GDM1 (cell line): ENCODE data around the gene SHC2.
"Not testable (repeated sequence)": the region's sequence is repeated elsewhere in the genome, so short reads cannot be mapped to it uniquely, and the experiment has no call there.

Experiments
- DNase-seq: peaks from one replicate; lab custom pipeline; 2025; lab: John Stamatoyannopoulos, UW

SHC2 gene

DNA sequence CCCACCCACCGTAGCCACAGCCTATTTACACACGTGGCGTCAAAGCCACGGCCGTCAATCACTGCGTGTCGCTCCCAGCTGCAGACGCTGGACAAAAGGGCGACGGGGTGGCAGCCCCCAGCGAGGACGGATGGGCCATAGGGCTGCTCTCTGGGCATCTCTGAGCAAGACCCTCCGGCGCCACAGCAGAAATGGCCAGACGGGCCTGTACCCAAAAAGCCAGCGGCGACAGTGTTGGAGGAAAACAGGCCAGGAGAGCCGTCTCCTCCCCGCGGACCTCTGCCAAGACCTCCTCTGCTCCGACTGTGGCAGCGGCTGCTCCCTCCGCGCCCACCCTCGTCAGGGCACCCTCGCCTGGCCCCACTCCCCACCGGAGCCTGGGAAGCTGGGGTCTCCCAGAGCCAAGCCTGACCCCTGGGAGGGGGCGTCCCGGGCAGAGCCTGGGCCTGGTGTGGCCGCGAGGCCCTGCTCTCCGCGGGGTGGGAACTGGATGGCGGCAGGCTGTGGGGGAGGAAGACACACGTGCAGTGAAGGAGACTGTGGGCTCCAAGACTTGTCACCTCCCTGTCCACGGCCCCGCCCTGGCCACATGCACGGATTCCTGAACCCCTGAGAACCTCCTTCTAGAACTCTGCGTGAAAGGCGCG, 54.6 kb downstream of the SHC2 start:
- no peak for DNase-seq

DNA sequence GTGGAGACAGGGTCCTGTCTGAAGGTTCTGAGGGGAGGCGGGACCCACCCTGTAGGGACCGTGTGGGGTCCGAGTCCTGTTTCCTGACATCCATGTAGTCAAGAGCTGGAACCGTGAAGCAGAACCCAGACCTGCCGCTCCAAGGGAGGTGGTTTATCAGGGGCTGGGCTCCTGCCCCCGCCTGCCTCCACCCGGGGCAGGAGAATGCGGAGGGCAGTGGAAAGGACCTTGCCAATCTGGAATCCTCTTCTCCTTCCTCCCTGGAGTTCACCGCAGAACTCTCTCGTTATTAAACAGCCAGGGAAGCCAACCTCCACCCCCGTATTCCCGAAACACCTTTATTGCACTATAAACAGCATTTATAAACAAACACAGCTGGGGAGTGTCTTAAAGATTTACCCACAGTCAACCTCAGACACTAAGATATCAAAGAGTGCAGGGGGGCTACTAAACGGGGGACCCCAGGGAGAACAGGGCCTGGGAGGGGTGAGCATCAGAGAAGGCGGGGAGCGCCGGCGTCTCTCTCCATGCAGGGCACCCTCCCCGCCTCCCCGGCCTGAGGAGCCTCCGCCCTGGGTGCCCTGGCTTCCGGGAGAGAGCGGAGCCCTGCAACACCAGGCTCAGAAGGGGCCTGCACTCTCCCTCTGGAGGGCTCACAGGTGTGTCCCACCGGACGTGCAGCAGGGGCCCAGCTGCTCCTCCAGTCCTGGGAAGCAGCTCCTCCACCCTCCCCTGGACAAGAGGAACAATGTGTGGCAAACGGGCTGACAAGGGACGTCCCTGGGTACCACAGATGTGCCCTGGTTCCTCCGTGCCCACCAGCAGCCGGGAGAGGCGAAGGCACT, 55.5 kb downstream of the SHC2 start:
- no peak for DNase-seq

DNA sequence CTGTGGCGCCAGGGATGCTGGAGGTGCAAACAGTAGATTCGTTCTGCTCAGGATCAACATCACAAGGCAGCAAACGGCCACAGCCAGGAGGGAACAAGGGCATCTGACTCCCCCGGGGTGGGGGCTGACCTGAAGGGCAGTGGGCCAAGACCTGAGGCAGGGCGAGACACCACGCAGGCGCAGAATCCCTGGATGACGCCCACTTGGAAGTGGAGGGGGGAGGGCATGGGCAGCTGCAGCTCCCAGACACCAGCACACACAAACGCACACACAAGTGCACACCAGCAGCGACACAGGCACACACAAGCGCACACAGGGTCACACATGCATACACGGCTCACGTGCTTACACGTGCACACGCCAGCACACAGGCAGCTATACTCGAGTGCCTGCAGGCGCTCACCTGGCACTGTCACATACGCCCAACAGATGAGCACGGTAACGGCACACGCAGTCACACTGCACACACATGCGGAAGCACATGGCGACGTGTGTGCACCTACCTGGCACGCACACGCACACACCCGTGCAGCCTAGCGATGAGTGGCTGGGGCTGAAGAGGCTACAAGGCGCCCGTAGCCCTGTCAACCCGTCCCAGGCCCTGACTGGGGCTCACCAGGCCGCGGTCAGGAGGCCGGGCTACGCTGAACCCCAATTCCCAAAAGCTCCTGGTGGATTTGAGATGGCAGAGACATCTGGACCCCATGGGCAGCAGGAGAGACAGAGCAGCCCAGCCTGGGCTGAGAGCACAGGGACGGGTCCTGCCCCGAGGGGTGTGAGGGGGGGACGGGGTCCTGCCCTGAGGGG, 57.4 kb downstream of the SHC2 start:
- no peak for DNase-seq

DNA sequence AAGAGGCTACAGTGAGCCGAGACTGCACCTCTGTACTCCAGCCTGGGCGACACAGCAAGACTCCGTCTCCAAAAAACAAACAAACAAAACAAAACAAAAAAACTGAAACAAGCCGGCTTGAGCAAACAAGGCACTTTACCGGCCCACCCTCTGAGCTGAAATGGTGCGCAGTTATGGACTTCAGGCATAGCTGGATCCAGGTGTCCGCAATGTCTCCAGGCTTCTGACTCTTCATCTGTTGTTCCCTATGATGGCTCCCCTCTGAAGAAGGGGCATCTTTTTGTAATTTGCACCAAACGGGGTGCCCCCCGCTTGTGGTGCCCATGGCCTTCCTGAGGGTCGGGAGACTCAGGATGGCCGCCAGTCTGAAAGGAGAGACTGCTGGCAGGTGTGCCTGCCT, 58.0 kb downstream of the SHC2 start:
- no peak for DNase-seq

DNA sequence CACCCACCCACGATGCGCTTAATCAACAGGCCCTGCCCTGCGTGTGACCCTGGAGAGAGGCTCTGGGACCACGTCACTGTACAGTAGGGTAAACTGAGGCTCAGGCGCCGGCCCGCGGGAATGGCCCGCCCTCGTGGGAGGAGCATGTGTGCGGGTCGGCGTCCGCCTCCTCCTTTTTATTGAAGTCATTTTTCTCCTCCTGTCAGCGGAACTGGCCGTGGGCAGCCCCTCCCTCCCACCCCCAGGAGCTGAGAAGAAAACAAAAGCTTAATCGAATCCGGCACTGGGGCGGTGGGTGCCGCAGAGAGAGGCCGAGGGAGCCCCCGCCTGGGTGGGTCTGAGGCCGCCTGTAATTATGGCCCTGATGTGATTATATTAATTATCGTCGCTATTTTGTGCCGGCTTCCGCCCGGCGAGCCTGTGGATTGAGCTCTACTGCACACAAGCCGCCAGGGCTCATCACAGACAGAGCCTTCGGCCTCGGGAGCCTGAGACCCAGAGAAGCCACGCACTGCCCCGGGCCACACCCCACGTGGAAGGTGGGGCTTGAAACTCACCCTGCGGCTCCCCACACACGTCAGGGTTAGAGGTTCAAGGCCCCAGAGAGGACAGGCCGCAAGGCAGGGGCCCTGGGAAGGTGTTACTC, 58.8 kb downstream of the SHC2 start:
- DNase-seq, result no peak

DNA sequence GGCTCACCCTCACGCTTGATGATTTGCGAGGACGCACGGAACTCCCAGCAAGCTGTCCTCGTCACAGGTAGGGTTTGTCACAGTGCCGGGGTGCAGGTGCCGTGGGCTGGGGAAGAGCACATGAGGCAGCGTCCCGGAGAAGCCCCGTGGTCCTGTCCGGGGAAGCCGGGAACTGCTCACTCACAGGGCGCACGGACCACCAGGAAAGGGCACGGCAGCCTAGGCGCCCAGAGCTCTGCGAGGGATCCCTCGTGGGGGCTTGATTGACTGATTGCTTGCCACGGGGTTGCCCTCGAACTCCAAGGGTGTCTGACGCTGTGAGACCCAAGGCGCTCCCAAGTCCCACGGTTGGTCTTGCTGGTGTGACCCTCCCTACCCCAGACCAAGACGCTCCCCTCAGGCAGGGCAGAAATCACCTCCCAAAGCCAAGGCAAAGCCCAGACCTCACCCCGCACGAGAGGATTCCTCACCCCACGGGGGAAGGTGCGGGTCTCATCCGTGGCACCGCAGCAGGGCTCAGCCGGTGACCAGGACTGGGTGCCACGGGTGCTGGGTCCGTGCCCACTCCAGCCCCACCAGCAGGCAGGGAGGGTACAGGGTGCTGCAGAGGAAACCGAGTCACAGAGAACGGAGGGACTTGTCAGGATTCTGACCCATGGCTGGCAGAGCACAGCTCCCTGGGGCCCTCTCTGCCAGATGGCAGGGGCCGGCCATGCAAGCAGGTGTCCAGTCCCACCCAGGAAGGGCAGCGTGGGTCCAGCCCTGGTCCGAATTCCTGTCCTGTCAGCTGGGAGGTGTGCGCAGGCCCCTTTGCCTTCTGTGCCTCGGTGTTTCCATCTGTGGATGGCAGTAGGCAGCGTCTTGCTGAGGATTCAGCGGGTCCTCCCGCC, 59.6 kb downstream of the SHC2 start:
- no peak for DNase-seq

DNA sequence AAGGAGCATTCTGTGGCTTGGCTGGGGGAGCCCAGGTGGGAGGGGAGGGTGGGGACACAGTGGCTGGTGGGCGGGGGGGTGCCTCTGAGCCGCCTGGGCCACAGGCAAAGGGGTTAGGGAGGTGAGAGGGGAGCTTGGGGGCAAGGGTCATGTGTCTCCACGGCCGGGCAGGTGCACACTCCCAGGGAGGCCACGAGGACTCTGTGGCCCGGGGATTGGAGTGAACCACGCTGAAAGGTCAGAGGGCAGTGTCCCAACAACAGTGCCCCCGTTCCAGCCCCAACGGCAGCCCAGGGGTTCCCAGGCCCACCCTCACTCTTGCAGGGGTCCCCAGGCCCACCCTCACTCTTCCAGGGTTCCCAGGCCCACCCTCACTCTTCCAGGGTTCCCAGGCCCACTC, 61.5 kb downstream of the SHC2 start:
- DNase-seq, result no peak

DNA sequence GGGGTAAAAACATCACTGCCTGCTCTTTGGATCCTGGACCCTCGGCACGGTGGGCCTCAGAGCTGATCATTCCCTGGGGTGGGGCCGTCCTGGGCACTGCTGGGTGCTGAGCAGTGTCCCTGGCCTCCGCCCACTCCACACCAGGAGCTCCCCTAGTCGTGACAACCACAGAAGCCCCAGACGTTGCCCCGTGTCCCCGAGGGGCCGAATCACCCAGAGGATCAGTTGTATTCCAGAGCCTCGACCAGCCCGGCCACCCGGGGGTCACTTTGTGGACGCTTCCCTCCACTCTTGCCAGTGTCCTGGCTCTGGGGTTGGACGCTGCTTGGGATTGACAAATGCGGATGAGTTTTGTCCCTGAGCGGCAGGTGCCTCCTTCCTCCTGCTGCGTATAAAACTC, 62.1 kb downstream of the SHC2 start:
- no peak for DNase-seq

DNA sequence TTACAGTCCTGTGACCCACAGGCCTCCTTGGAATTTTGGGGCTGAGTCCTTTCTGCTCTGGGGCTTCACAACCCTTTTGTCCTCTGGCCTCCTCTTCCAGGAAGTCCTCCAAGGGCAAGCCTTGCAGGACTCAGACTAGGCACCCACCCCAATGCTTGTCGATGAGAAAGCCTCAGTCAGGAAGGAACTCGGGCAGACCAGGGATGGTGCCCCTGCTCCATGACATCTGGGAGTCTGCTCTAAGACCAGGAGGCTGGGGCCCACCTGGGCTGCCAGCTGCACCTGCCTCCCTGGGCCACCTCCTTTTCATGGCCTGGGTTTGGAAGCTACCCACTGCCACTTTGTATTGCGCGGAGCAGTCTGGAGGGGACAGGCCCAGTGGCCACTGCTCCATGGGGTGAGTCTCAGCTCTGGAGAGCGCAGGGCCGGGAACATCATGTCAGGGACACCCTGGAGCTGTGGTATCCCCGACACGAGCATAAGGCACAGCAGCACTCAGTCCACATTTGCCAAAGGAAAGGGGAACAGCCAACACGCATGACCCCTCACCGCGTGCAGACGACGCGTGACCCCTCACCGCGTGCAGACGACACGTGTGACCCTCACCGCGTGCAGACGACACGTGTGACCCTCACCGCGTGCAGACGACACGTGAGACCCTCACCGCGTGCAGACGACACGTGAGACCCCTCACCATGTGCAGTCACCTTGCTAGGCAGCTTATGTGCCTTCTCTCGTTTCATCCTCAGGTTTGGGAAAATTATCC, 62.7 kb downstream of the SHC2 start:
- DNase-seq, result no peak

DNA sequence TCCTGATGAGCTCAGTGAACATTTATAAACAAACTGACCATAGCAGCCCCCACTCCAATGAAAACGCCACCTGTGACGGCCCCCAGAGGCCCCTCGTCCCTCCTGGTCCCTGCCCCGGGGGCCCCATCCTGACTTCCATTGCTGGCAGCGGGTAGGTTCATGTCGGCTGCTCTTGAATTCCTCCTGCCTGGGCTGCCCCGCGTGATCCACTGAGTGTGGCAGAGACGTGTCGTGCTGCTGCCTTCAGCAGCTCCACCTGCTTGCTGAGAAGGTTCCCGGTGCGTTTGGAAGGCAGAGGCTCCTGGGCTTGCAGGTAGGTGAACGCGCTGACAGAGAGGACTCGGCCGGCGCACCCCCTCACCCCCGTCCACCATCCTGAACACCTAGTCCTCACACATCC, 63.5 kb downstream of the SHC2 start:
- no peak for DNase-seq

DNA sequence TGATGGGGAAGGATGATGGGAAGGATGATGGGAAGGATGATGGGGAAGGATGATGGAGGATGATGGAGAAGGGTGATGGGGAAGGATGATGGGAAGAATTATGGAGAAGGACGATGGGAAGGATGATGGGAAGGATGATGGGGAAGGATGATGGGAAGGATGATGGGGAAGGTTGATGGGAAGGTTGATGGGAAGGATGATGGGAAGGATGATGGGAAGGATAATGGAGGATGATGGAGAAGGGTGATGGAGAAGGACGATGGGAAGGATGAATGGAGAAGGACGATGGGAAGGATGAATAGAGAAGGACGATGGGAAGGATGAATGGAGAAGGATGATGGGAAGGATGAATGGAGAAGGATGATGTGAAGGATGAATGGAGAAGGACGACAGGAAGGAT, 65.4 kb downstream of the SHC2 start:
- DNase-seq, result no peak

DNA sequence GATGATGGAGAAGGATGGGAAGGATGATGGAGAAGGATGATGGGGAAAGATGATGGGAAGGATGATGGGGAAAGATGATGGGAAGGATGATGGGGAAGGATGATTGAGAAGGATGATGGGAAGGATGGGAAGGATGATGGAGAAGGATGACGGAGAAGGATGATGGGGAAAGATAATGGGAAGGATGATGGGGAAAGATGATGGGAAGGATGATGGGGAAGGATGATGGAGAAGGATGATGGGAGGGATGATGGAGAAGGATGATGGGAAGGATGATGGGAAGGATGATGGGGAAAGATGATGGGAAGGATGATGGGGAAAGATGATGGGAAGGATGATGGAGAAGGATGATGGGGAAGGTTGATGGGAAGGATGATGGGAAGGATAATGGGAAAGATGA, 66.0 kb downstream of the SHC2 start:
- DNase-seq, result not testable (repeated sequence)

DNA sequence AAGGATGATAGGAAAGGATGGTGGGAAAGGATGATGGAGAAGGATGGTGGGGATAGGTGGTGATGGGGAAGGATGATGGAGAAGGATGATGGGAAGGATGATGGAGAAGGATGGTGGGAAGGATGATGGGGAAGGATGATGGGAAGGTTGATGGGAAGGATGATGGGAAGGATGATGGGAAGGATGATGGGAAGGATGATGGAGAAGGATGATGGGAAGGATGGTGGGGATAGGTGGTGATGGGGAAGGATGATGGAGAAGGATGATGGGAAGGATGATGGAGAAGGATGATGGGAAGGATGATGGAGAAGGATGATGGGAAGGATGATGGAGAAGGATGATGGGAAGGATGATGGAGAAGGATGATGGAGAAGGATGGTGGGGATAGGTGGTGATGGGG, 67.3 kb downstream of the SHC2 start:
- not testable (repeated sequence) for DNase-seq

DNA sequence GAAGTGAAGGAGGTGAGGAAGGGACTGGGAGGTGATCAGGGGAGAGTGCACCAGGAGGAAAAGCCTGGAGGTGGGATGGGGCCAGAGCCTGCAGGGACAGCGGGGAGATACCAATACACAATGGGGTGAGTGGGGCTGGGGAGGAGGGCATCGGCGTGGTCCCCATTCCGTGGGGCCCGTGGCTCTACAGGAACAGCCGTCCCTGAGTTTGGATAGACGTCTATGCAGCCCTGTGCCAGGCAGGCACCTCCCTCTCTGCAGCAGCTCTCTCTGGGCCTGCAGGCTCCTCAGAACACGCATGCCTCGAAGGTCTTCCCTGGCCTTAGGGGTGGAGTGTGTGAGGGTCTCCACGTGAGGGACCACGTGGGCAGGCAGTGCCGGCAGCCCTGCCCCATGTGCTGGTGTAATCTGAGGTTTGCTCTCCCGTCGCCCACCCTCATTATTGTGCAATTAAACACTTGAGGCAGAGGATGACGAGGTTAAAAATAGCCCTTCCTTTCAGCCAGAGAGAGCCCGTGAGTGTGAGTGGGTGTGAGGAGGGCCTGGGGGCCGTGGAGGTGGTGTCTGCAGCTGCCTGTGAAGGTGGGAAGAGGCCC, 68.4 kb downstream of the SHC2 start:
- DNase-seq, result no peak

DNA sequence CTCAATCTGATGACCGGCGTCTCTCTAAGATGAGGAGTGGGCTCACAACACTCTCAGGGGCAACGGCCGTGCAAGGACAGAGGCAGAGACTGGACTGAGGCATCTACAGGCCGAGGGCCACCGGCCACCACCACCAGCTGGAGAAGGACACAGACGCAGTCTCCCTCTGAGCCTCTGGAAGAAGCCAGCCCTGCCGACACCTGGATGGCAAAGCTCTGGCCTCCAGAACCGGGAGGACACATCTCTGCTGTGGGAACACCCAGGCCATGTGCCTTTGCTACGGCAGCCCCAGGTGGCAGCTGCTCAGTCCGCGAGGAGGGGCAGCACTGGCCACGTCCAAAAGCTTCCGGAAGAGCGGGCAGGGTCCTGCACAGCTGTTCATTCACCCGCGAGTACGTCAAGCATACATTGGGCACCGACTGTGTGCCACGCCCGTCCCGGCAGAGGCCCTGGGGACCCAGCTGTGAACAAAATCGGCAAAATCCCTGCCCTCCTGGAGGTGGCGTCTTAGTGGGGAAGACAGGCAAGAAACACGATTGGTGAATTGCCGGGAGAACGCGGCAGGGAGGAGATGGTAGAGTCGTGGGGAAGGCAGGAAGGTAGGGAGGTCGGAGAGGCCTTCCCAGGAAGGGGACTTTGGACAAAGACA, 69.0 kb downstream of the SHC2 start:
- no peak for DNase-seq

DNA sequence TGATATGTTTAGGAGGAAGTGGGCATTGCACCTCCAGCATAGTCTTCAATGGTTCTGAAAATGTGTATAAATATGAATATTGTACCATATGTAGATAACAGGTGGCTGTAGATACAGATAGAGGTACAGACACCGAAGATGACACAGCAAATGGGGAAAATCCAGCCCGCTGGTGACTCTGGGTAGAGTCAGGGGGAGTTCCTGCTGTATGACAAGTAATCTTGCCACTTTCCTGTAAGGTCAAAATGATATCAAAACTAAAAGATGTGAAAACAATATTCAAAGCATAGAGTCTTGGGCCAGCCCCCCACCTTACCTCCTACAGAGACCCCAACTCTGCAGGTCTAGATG, 69.7 kb downstream of the SHC2 start:
- DNase-seq, result no peak

DNA sequence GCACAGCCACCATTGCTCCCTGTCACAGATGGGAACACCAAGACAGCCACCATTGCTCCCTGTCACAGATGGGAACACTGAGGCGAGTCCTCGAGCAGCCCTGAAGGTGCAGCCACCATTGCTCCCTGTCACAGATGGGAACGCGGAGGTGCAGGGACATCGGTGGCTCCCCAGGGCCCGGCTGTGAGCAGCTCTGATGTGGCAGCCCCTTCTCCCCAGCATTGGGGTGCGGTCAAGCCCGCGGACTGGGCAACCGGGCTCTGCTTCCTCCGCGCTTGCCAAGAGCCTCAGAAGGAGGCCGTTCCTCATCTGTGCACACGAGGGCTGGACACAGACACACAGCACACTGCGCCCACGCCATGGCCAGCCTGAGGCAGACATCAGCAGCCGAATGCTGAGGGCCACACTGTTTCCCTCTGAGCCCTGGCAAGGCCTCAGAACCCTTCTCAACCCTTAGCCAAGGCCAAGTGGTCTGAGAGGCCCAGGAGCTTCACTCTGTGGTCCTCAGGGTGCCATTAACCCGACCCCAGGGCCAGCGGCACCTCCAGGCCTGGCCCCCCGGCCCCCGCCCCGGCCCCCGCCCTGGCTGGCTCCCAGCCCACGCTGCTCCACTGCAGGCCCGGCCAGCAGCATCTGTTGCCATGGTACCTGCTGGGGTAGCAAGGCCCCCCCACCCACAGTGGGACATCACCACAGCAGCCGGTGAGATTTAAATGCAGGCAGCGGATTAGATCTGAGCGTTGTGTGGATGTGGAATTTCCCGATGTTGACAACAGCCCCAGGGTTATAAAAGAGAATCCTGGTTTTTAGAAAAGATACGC, 70.2 kb downstream of the SHC2 start:
- no peak for DNase-seq

DNA sequence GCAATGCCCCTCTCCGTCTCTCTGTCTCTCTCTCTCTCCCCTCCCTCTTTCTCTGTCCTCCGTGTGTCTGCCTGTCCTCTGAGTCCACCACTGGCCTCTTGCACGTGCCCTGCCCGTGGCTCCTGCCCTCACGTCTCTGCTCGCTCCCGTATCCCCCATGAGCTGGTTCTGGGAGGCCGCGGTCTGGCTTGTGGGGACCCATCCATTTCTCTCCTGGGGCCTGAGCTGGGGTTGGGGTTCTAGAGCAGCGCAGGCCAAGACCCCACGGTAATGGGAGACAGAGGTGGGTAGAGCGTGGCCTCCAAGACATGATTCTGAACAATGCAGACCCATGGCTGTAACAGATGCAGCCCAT, 70.9 kb downstream of the SHC2 start:
- DNase-seq, result no peak
